CD14-positive monocyte (primary cell): Measurements from ENCODE around the gene FAM118B. TPM values are rescaled to one million over a fixed set of nuclear protein-coding genes. Genes with fewer than 3 reads are reported as not detected.

Experiments
- DNase-seq, 3 donors: peaks; one replicate each; pipeline ENCODE4 v3.0.0-alpha.2; 2011 to 2022
- H2AFZ ChIP-seq: 2 replicates; pipeline ENCODE4 v1.6.0; 2012; ENCODE audit warnings: mild to moderate bottlenecking, low read depth, low read length, inconsistent platforms; ENCODE audit not compliant: insufficient read depth, poor library complexity, severe bottlenecking
- H3K27ac ChIP-seq, 2 donors: 1 replicate in 1 of 2; 2 replicates in 1 of 2; pipeline ENCODE4 v1.5.1; 2012 to 2013; ENCODE audit warnings: low read length in 2 of 2, control low read depth in 1 of 2, inconsistent platforms in 1 of 2, low read depth in 1 of 2, mild to moderate bottlenecking in 1 of 2
- H3K27me3 ChIP-seq, 2 donors: one replicate each; pipeline versions ENCODE4 v1.6.0 to v1.6.1; 2011 to 2013; ENCODE audit warnings: low read length in 2 of 2; ENCODE audit not compliant: control insufficient read depth in 2 of 2, insufficient read depth in 2 of 2
- H3K36me3 ChIP-seq, 2 donors: replicated peaks in 1 of 2; 1 replicate in 1 of 2; 2 replicates in 1 of 2; pipeline versions ENCODE4 v1.5.1 to v1.6.1; 2012 to 2013; ENCODE audit warnings: low read length in 2 of 2, control low read depth in 1 of 2, inconsistent platforms in 1 of 2, mild to moderate bottlenecking in 1 of 2; ENCODE audit not compliant: insufficient read depth in 2 of 2, control insufficient read depth in 1 of 2
- H3K4me1 ChIP-seq, 2 donors: 1 replicate in 1 of 2; 2 replicates in 1 of 2; pipeline versions ENCODE4 v1.5.1 to v1.6.1; 2012 to 2013; ENCODE audit warnings: low read length in 2 of 2, control low read depth in 1 of 2, inconsistent platforms in 1 of 2, mild to moderate bottlenecking in 1 of 2, moderate library complexity in 1 of 2; ENCODE audit not compliant: insufficient read depth in 2 of 2, control insufficient read depth in 1 of 2
- H3K4me2 ChIP-seq: replicated peaks from 2 replicates; pipeline ENCODE3; 2012; ENCODE audit warnings: low read length, moderate library complexity, mild to moderate bottlenecking; ENCODE audit not compliant: poor library complexity, severe bottlenecking; ENCODE audit errors: extremely low read depth
- H3K4me3 ChIP-seq, 3 experiments: fragments of 200-600 bp in 1 of 3; sonication (generic) in 1 of 3; replicated peaks in 1 of 3; 1 replicate in 2 of 3; 2 replicates in 1 of 3; pipeline ENCODE4 v1.5.1; 2011 to 2013; ENCODE audit warnings: low read length in 3 of 3, mild to moderate bottlenecking in 3 of 3, control low read depth in 2 of 3, low read depth in 2 of 3, inconsistent platforms in 1 of 3, moderate library complexity in 1 of 3
- H3K79me2 ChIP-seq: 2 replicates; pipeline ENCODE4 v1.6.0; 2012; ENCODE audit warnings: mild to moderate bottlenecking, control low read depth, inconsistent platforms, low read length, moderate library complexity; ENCODE audit not compliant: insufficient read depth
- H3K9ac ChIP-seq: 2 replicates; pipeline ENCODE4 v1.6.0; 2017; ENCODE audit warnings: low read length, mild to moderate bottlenecking; ENCODE audit not compliant: insufficient read depth, poor library complexity, severe bottlenecking
- H3K9me3 ChIP-seq, 2 donors: replicated peaks in 1 of 2; 1 replicate in 1 of 2; 2 replicates in 1 of 2; pipeline versions ENCODE4 v1.5.1 to v1.6.1; 2012 to 2013; ENCODE audit warnings: low read length in 2 of 2, control low read depth in 1 of 2; ENCODE audit not compliant: control insufficient read depth in 1 of 2, insufficient read depth in 1 of 2
- H4K20me1 ChIP-seq: 2 replicates; pipeline ENCODE4 v1.6.0; 2012; ENCODE audit warnings: mild to moderate bottlenecking, low read length, control low read depth, moderate library complexity; ENCODE audit not compliant: insufficient read depth
- H3K27ac Mint-ChIP-seq, 7 donors: one replicate each; pipeline ENCODE4 v1.8.0; 2020; ENCODE audit warnings: mild to moderate bottlenecking in 7 of 7, mixed read lengths in 7 of 7, moderate library complexity in 6 of 7, inconsistent platforms in 2 of 7
- H3K27me3 Mint-ChIP-seq, 3 donors: one replicate each; pipeline ENCODE4 v1.8.0; 2021 to 2022; ENCODE audit warnings: low read depth in 3 of 3, mild to moderate bottlenecking in 3 of 3, mixed read lengths in 3 of 3, moderate library complexity in 3 of 3, inconsistent platforms in 1 of 3
- H3K36me3 Mint-ChIP-seq, 2 donors: one replicate each; pipeline ENCODE4 v1.8.0; 2020; ENCODE audit warnings: mixed read lengths in 2 of 2, inconsistent platforms in 1 of 2, mild to moderate bottlenecking in 1 of 2
- H3K4me1 Mint-ChIP-seq: one replicate; pipeline ENCODE4 v1.8.0; 2020; ENCODE audit warnings: mild to moderate bottlenecking, mixed read lengths
- H3K4me3 Mint-ChIP-seq, 2 donors: one replicate each; pipeline ENCODE4 v1.8.0; 2020; ENCODE audit warnings: mild to moderate bottlenecking in 2 of 2, mixed read lengths in 2 of 2, moderate library complexity in 1 of 2
- H3K9me3 Mint-ChIP-seq, 7 donors: one replicate each; pipeline ENCODE4 v1.8.0; 2020 to 2022; ENCODE audit warnings: mixed read lengths in 7 of 7, mild to moderate bottlenecking in 6 of 7, moderate library complexity in 6 of 7, inconsistent platforms in 2 of 7
- WGBS: methylation state at CpG from one replicate; pipeline ENCODE4 v1.1.5; 2013; ENCODE audit warnings: missing lambda C conversion rate; ENCODE audit not compliant: insufficient coverage; 5-methylcytosine and 5-hydroxymethylcytosine counted together
- intact Hi-C, 2 donors: fragments of 100-400 bp; cut with micrococcal nuclease; formaldehyde crosslinking; loops; one replicate each; pipeline versions ENCODE4 v1.15.0 to v1.15.1; 2023
- polyA plus RNA-seq, 3 donors: library from polyadenylated mRNA; depleted of rRNA in 1 of 3; unstranded in 2 of 3; stranded (reverse) in 1 of 3; fragments of 300-500 nt in 2 of 3; fragments of >200 nt in 1 of 3; fragmentation: Illumina TruSeq in 2 of 3; gene quantifications; 1 replicate in 2 of 3; 2 replicates in 1 of 3; pipeline ENCODE4 v1.2.3, GENCODE V29; 2012 to 2021
- TF ChIP-seq, protein P1 (sequence below): fragments of 200-600 bp; IDR thresholded peaks from one replicate; pipeline ENCODE4 v1.8.0; 2022; ENCODE audit warnings: antibody characterized with exemption, mild to moderate bottlenecking

FAM118B gene
- polyA plus RNA-seq, 3 donors, result 13.6 to 18.7 (median 16.5) TPM

GRCh38 chr11:126305699-126306098, 94.1 kb downstream of the FAM118B start:
- H3K27ac ChIP-seq, result no peak overlapping the region

DNA sequence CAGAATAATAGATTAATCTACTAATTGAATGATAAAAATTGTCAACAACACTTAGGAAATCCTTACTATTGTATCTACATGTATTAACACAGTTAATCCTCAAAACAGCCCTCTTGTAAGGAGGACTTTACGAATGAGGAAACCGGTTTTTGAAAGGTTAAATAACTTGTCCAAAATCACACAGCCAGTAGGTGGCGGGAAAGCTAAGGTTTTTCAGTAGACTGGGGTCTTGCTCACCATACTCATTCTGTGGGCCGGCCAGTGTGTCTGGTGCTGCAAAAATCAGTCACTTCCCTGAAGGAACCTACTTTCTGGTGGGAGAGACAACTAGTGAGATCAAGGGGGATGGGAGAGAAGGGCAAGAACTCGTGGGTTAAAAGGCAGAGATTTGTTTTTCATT, 96.1 kb downstream of the FAM118B start:
- Mint-ChIP-seq H3K4me1 (peaks cover 49% of the 10 kb centered on the region), H3K36me3 (peaks cover 21 to 36% of the 10 kb centered on the region in 2 donors), H3K9me3 (no peaks in the 10 kb centered on the region), H3K4me3 (no peak overlapping the region), H3K27me3 (peaks cover 0 to 2% (median 0%) of the 10 kb centered on the region in 3 donors), H3K27ac (peak overlapping the region in 1 of 7 donors; percentile 44)
- no peak for DNase-seq
- Histone ChIP-seq H3K4me3 (no peak overlapping the region), H3K9me3 (no peaks in the 10 kb centered on the region), H3K79me2 (peaks cover 30% of the 10 kb centered on the region), H2AFZ (no peak overlapping the region), H3K4me1 (peaks cover 43 to 51% of the 10 kb centered on the region in 2 donors), H4K20me1 (no peaks in the 10 kb centered on the region), H3K4me2 (no peak overlapping the region), H3K9ac (no peak overlapping the region), H3K36me3 (peaks cover 4 to 29% of the 10 kb centered on the region in 2 donors), H3K27ac (no peak overlapping the region), H3K27me3 (no peaks in the 10 kb centered on the region)
- TF ChIP-seq, protein P1, sequence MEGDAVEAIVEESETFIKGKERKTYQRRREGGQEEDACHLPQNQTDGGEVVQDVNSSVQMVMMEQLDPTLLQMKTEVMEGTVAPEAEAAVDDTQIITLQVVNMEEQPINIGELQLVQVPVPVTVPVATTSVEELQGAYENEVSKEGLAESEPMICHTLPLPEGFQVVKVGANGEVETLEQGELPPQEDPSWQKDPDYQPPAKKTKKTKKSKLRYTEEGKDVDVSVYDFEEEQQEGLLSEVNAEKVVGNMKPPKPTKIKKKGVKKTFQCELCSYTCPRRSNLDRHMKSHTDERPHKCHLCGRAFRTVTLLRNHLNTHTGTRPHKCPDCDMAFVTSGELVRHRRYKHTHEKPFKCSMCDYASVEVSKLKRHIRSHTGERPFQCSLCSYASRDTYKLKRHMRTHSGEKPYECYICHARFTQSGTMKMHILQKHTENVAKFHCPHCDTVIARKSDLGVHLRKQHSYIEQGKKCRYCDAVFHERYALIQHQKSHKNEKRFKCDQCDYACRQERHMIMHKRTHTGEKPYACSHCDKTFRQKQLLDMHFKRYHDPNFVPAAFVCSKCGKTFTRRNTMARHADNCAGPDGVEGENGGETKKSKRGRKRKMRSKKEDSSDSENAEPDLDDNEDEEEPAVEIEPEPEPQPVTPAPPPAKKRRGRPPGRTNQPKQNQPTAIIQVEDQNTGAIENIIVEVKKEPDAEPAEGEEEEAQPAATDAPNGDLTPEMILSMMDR, result no peak
- intact Hi-C loops, result no loop called here
- WGBS, result no CpG with 5 or more reads among the region's 5 CpGs

More at GRCh38 chr11:126305699-126306098, 94.1 kb downstream of the FAM118B start:
- intact Hi-C loops, result no loop called here
- Mint-ChIP-seq H3K27me3 (peaks cover 0 to 2% (median 2%) of the 10 kb centered on the region in 3 donors), H3K9me3 (no peaks in the 10 kb centered on the region), H3K4me3 (no peak overlapping the region), H3K27ac (peak overlapping the region in 4 of 7 donors; percentile 2 to 43 (median 36)), H3K36me3 (peaks cover 21 to 46% of the 10 kb centered on the region in 2 donors), H3K4me1 (peaks cover 32% of the 10 kb centered on the region)
- Histone ChIP-seq H2AFZ (no peak overlapping the region), H3K9ac (no peak overlapping the region), H3K36me3 (peaks cover 4 to 32% of the 10 kb centered on the region in 2 donors), H3K79me2 (peaks cover 31% of the 10 kb centered on the region), H3K4me3 (no peak overlapping the region), H3K4me2 (no peak overlapping the region), H4K20me1 (no peaks in the 10 kb centered on the region), H3K4me1 (peaks cover 23 to 31% of the 10 kb centered on the region in 2 donors), H3K27me3 (no peaks in the 10 kb centered on the region), H3K9me3 (no peaks in the 10 kb centered on the region)
- WGBS, result 67% methylated on average over 2 of the region's 4 CpGs
- TF ChIP-seq, protein P1, result no peak
- no peak for DNase-seq
